Measurements from ENCODE around the gene GART. TPM values are rescaled to one million over a fixed set of nuclear protein-coding genes. Genes with fewer than 3 reads are reported as not detected.

The GART gene
- total and polyA plus RNA-seq, 10 of the 15 experiments (the other 5 are each of a cell fraction or from before 2014, with no cell fraction given) = 44.7 to 178 (median 106) TPM

- FAIRE-seq = no peak
- ChIA-PET SMC1A (ENCODE audit: uncharacterized antibody, unreplicated experiment) (interaction anchor here (1.8 kb wide), 1 partner anchor 51 kb away, joined by 6 read pairs; no protein-coding TSS in a partner anchor), RAD21 (ENCODE audit: unreplicated experiment) (no interaction called here), CTCF (interaction anchor here (1.4 kb wide), 1 partner anchor 10 kb away, joined by 3 read pairs; no protein-coding TSS in a partner anchor), POLR2A (interaction anchor here (1.4 to 2.1 kb wide), 3 partner anchors 11 to 51 kb away, joined by 4 to 13 read pairs (median 7); partner anchors contain the start of genes GART and SON)
- Histone ChIP-seq H3K36me3 (ENCODE audit: control insufficient read depth in 2 of 2, insufficient read depth in 2 of 2, low read length in 1 of 2) (no peaks in the 10 kb centered on the region), H3K79me2 (ENCODE audit: control insufficient read depth, insufficient read depth, low read length) (no peaks in the 10 kb centered on the region), H3K9ac (ENCODE audit: control insufficient read depth, insufficient read depth, low read length) (no peak overlapping the region), H3K27me3 (replicated peaks in 1 of 2; ENCODE audit: control insufficient read depth in 2 of 2, insufficient read depth in 2 of 2, low read length in 1 of 2) (no peaks in the 10 kb centered on the region), H3K27ac (ENCODE audit: control insufficient read depth, insufficient read depth) (no peak overlapping the region), H3K4me3 (no peak overlapping the region), H2AFZ (ENCODE audit: control insufficient read depth, low read depth, low read length) (no peak overlapping the region), H4K20me1 (ENCODE audit: control insufficient read depth, insufficient read depth) (no peaks in the 10 kb centered on the region), H3K9me3 (replicated peaks; ENCODE audit: control insufficient read depth, insufficient read depth, low read length) (no peaks in the 10 kb centered on the region), H3K4me2 (ENCODE audit: control insufficient read depth, insufficient read depth) (no peak overlapping the region), H3K4me1 (ENCODE audit: control insufficient read depth, insufficient read depth, low read length) (no peaks in the 10 kb centered on the region)
- no peak for TF ChIP-seq MEF2A (IDR thresholded peaks at IDR 0.05; ENCODE audit: insufficient read depth, low read depth, low read length)
- in situ Hi-C loops (cut with MboI) = no loop called here
- ATAC-seq = no peak
- intact Hi-C loops (cut with micrococcal nuclease; ENCODE audit: unreplicated experiment) = no loop called here
- no TSS peak for BruUV-seq (replicated peaks)
- WGBS (ENCODE audit: insufficient coverage, insufficient replicate concordance, low lambda C conversion rate, missing lambda C conversion rate) = 23% methylated on average over 2 of the region's 2 CpGs
- DNase-seq (ENCODE audit: low read depth, low spot score) = no peak
Measured at GRCh38 chr21:33492571-33492970, 49.3 kb downstream of the GART start.

- ChIA-PET CTCF (interaction anchor here (1.4 to 1.6 kb wide), 5 partner anchors 11 to 294 kb away, joined by 3 to 21 read pairs (median 5); partner anchors contain the start of gene TMEM50B), POLR2A (interaction anchor here (0.5 to 2.1 kb wide), 8 partner anchors 10 to 660 kb away, joined by 3 to 26 read pairs (median 5); partner anchors contain the start of genes DONSON, GART, SON and TMEM50B), SMC1A (ENCODE audit: uncharacterized antibody, unreplicated experiment) (interaction anchor here (0.6 to 1.8 kb wide), 6 partner anchors 11 to 1381 kb away, joined by 3 to 17 read pairs (median 4); partner anchors contain the start of gene TMEM50B), RAD21 (ENCODE audit: unreplicated experiment) (interaction anchor here (0.8 to 1.6 kb wide), 7 partner anchors 12 to 891 kb away, joined by 3 to 23 read pairs (median 5); partner anchors contain the start of genes DONSON, SON and TMEM50B)
- WGBS (ENCODE audit: insufficient coverage, insufficient replicate concordance, low lambda C conversion rate, missing lambda C conversion rate) = under 1% methylated on average over 52 of the region's 52 CpGs
- Histone ChIP-seq H3K4me1 (ENCODE audit: control insufficient read depth, insufficient read depth, low read length) (no peaks in the 10 kb centered on the region), H3K27ac (ENCODE audit: control insufficient read depth, insufficient read depth) (peak within 1 kb of the TSS; percentile 48; the same call in 1 of the 2 replicates), H3K27me3 (replicated peaks in 1 of 2; ENCODE audit: control insufficient read depth in 2 of 2, insufficient read depth in 2 of 2, low read length in 1 of 2) (no peaks in the 10 kb centered on the region), H3K4me3 (peak within 1 kb of the TSS; percentile 68), H3K36me3 (ENCODE audit: control insufficient read depth in 2 of 2, insufficient read depth in 2 of 2, low read length in 1 of 2) (no peaks in the 10 kb centered on the region), H3K9me3 (replicated peaks; ENCODE audit: control insufficient read depth, insufficient read depth, low read length) (no peaks in the 10 kb centered on the region), H3K9ac (ENCODE audit: control insufficient read depth, insufficient read depth, low read length) (peak within 1 kb of the TSS; percentile 62), H3K79me2 (ENCODE audit: control insufficient read depth, insufficient read depth, low read length) (no peaks in the 10 kb centered on the region), H3K4me2 (ENCODE audit: control insufficient read depth, insufficient read depth) (peak within 1 kb of the TSS; percentile 99), H2AFZ (ENCODE audit: control insufficient read depth, low read depth, low read length) (peak within 1 kb of the TSS; percentile 100), H4K20me1 (ENCODE audit: control insufficient read depth, insufficient read depth) (no peaks in the 10 kb centered on the region)
- intact Hi-C loops (cut with micrococcal nuclease; ENCODE audit: unreplicated experiment) = no loop called here
- no TSS peak for BruUV-seq (replicated peaks)
- peak; percentile 80 for DNase-seq (ENCODE audit: low read depth, low spot score)
- FAIRE-seq = peak; percentile 92
- ATAC-seq = peak; percentile 99
- in situ Hi-C loops (cut with MboI) = no loop called here
- no peak for TF ChIP-seq YBX1 (IDR thresholded peaks at IDR 0.05)
- no peak for TF ChIP-seq HDAC2 (IDR thresholded peaks at IDR 0.05)
- peak; percentile 69 for TF ChIP-seq RELA (IDR thresholded peaks at IDR 0.05; ENCODE audit: borderline replicate concordance, partially characterized antibody)
- TF ChIP-seq SMARCA5 (IDR thresholded peaks at IDR 0.05) = no peak
- no peak for TF ChIP-seq ETV6 (conservative IDR thresholded peaks at IDR 0.05 in 1 of 2, IDR thresholded peaks at IDR 0.05 in 1 of 2; ENCODE audit: borderline replicate concordance in 1 of 2, low read depth in 1 of 2)
- 0 out of 2 replicates have a peak, but pooled peaks have one; percentile 17 for TF ChIP-seq MTA2 (IDR thresholded peaks at IDR 0.05; ENCODE audit: low read depth)
- no peak for TF ChIP-seq FOXM1 (IDR thresholded peaks at IDR 0.05; ENCODE audit: low read depth, low read length)
- TF ChIP-seq MYB (IDR thresholded peaks at IDR 0.05; ENCODE audit: borderline replicate concordance, low read depth, low read length) = no peak
- TF ChIP-seq EGR1 (IDR thresholded peaks at IDR 0.05; ENCODE audit: borderline replicate concordance in 1 of 2, low read depth in 2 of 2, low read length in 2 of 2) = peak in 1 of 2 experiments; percentile 82; a peak in 2 of 3 replicates
- TF ChIP-seq IKZF2 (IDR thresholded peaks at IDR 0.05) = no peak
- TF ChIP-seq PKNOX1 (IDR thresholded peaks at IDR 0.05) = peak; percentile 57
- no peak for TF ChIP-seq PML (IDR thresholded peaks at IDR 0.05; ENCODE audit: low read length)
- TF ChIP-seq PAX5 (IDR thresholded peaks at IDR 0.05; ENCODE audit: borderline replicate concordance, low read depth, low read length) = no peak
- TF ChIP-seq NBN (IDR thresholded peaks at IDR 0.05) = peak; percentile 81; the same call in 1 of the 2 replicates
- no peak for TF ChIP-seq HDAC6 (IDR thresholded peaks at IDR 0.05; ENCODE audit: unreplicated experiment)
- TF ChIP-seq ATF7 (IDR thresholded peaks at IDR 0.05; ENCODE audit: low read depth) = peak; percentile 99
Measured at GRCh38 chr21:33491373-33492102, 50.4 kb downstream of the GART start, which contains the start of gene DNAJC28. Gene DNAJC28 (minus strand): TSS chr21:33491716. CDS start chr21:33489393, 2,323 bp downstream.

Data from GM12878 (cell line).